Stomach (tissue), 4 donors: ENCODE measurements around the gene ATP10B.

ENCODE experiments used
- POLR2A ChIP-seq, 4 donors: fragments of 450-650 bp; IDR thresholded peaks; one replicate each; pipeline ENCODE4 v1.6.1; 2016; ENCODE audit warnings: antibody characterized with exemption in 4 of 4, control low read depth in 2 of 4, mild to moderate bottlenecking in 1 of 4, moderate library complexity in 1 of 4
- POLR2AphosphoS5 ChIP-seq, 3 donors: sonication (generic); formaldehyde crosslinking; IDR thresholded peaks; one replicate each; pipeline ENCODE4 v1.6.1; 2016; ENCODE audit warnings: antibody characterized with exemption in 3 of 3
- TF ChIP-seq, protein P1 (sequence below), 7 experiments: fragments of 450-650 bp in 4 of 7; fragments of 200-600 bp in 3 of 7; sonication (generic) in 3 of 7; IDR thresholded peaks; one replicate each; pipeline ENCODE4 v1.5.1; 2016 to 2019; ENCODE audit warnings: antibody characterized with exemption in 7 of 7, control low read depth in 2 of 7, mild to moderate bottlenecking in 1 of 7

DNA sequence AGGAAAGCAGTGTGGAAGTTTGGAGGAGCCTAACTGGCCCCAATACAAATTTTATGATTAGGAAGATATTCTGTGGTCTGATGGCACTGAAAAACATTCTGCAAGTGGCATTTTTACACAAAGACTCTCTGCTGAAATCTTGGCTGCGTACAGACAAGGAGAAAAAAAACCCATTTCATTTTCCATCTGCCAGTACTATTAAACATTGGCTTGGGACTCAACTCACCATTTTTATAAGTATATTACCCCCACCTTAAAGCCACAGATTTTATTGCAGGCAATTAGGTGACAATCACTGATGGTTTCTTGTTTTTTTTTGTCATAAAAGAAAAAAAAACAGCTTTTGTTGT is 223.4 kb downstream of the ATP10B start:
- TF ChIP-seq POLR2AphosphoS5 (IDR thresholded peaks at IDR 0.05) (no peak), POLR2A (IDR thresholded peaks at IDR 0.05) (no peak)
- TF ChIP-seq, protein P1, sequence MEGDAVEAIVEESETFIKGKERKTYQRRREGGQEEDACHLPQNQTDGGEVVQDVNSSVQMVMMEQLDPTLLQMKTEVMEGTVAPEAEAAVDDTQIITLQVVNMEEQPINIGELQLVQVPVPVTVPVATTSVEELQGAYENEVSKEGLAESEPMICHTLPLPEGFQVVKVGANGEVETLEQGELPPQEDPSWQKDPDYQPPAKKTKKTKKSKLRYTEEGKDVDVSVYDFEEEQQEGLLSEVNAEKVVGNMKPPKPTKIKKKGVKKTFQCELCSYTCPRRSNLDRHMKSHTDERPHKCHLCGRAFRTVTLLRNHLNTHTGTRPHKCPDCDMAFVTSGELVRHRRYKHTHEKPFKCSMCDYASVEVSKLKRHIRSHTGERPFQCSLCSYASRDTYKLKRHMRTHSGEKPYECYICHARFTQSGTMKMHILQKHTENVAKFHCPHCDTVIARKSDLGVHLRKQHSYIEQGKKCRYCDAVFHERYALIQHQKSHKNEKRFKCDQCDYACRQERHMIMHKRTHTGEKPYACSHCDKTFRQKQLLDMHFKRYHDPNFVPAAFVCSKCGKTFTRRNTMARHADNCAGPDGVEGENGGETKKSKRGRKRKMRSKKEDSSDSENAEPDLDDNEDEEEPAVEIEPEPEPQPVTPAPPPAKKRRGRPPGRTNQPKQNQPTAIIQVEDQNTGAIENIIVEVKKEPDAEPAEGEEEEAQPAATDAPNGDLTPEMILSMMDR (IDR thresholded peaks at IDR 0.05), result no peak
